Stimulated activated CD4-positive, alpha-beta T cell treated with anti-CD3 and anti-CD28 coated beads, Interleukin-15, amount 100 ng/mL, for 24 hours (primary cell): ENCODE measurements around the gene PLB1.

Source experiments
- DNase-seq: peaks from one replicate; pipeline ENCODE4 v3.0.0-alpha.2; 2020

The PLB1 gene

DNA sequence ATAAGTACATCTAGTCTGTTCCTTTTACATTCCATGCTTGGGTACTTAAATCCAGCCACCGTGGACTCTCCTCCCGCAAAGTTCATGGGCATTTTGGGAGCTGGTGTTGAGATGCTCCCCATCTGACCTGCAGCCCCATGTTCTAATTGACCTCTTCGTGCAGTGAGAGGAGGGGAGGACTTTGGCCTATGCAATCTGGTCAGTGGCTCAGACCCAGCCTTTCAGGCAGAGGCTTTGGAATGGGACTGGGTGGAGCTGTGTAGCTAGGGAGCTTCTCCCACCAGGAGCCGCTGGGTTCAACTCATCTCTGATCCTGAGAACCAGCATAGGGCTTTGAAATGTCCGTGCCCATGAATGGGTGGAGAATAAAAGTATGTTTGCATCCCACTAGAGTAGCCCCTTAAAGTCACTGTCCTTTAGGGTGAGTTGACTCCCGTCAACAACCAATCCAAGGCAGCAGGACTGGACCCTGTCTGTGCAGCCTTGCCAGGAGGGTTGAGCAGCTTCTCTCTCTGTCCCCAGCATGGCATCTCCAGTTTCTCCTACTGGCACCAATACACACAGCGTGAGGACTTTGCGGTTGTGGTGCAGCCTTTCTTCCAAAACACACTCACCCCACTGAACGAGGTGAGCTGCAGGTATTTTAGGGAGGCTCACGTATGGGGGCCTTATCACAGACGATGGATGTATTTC, 135.8 kb downstream of the PLB1 start:
- DNase-seq = no peak

DNA sequence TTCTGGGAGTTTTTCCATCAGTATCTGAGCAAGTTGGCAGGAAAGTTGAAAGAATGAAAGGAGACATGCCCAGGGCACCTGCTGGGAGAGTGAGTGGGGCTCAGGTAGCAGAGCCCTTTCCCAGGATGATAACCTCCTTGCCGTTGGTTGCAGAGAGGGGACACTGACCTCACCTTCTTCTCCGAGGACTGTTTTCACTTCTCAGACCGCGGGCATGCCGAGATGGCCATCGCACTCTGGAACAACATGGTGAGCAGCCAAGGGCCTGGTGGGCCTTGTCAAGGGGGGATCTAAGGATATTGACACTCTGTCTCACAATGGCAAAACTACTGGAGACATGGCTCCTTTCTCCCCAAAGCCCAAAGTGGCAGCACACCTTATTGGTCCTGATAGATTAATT, 136.9 kb downstream of the PLB1 start:
- DNase-seq = no peak

DNA sequence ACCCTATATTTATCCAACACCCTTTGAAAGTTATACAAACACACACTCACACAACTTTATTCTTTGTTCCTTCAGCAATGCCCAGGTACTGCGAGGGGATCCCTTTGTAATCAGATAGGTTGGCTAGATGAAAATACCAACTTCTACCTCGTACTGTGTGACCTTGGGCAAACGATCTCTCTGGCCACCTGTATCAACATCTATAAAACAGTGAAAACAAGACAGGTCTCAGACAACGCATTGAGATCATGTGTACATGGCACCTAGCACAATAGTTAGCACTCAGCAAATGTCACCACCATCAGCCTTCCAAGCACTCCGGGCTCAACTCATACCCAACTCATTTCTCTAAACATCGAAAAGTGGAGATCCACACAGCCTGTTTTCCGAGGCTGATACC, 137.3 kb downstream of the PLB1 start:
- no peak for DNase-seq

DNA sequence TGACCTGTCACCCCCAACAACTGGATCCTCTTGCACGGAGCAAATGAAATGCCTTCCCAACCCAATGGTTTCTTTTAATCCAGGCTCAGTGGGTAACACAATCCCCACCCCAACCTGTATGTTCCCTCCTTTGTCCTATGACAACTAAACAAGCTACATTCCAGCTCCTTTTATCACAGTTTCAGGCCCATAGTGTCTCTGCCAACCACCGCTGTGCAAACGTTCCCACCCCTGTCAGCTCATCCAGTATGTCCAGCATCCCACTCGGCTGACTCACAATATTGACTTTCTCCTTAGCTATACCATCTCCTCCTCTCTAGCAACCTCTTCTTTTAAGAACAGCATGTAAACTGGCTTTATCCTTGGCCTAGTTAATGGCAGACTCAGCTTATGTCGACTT, 137.9 kb downstream of the PLB1 start:
- DNase-seq = no peak

DNA sequence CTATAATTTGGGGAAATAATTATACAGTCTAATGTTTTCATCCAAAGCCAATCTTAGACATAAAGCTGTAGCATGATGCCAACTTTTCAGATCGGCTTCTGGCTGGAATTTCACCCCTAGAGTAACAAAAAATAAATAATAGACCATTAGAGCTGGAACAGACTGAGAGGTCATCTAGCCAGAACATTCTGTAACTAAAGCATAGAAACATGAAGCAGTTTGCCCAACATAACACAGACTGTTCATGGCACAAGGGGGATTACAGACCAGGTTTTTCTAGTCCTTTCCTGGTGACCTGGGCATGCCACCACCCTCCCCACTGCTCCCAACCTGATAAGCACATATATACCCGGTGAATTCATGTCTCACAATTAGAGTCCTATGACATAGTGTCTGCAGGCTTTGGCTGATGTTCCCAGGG, 139.3 kb downstream of the PLB1 start:
- no peak for DNase-seq

DNA sequence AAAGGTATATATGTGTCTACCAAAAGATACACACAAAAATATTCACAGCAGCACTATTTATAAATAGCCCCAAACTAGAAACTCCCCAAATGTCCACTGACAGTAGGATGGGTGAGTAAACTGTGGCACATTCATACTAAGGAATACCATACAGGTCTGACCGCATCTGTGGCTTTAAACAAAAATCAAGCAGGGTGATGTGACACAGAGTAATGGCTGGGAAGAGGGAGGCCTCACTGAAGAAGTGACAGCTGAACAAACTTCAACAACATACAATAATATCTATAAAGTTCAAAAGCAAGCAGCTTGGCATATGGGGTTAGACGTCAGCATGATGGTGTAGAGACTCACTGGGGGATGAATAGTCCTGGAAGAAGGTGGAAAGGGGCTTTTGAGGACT, 140.6 kb downstream of the PLB1 start:
- no peak for DNase-seq

DNA sequence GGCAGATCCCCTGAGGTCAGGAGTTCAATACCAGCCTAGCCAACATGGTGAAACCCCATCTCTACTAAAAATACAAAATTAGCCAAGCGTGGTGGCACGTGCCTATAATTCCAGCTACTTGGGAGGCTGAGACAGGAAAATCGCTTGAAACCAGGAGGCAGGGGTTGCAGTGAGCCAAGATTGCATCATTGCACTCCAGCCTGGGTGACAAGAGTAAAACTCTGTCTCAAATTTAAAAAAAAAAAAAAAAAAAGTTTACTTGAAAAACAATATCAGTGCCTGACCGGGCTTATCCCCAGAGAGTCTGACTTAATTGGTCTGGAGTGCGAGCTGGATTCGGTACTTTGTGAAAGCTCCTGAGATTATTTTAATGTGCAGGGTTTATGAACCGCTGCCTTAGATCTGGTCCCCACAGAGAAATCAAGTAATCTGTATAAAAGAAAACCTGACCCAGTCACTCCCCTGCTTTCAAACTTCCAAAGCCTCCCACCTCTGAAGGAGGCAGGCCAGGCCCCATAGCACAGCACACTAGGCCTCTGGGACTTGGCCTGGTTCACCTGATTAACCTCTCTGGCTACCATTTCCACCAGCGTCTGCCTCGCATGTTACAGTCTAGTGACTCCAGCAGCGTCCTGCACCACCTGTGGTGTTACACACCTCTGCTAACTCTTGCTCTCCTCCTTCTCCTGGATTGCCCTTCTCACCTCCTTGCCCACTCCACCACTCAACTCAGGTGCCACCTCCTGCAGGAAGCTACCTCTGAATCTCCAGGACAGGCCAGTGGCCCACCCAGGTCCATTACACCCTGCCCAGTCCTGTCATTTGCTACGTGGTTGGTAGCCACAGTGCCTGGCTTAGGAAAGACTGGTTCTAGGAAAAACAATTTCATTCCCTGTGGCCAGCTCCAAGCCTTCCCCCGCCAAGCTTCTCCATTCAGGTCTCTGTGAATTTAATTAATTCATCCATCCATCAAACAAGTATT, 141.5 kb downstream of the PLB1 start:
- DNase-seq = no peak

DNA sequence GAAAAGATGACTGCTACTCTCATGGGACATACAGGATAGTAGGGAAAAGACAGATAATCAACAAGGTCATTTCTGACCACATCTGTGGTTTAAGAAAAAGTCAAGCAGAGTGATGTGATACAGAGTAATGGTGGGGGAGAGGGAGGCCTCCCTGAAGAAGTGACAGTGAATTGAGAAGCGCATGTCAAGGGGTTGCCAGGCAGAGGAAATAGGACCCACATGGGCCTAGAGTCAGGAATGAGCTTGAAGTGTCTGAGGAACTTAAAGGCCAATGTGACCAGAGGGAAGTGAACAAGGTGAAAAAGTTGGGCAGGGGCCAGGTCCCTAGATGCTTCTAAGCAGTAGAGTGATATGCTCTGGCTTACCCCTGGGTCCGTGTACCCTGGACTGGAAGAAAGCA, 142.2 kb downstream of the PLB1 start:
- DNase-seq = no peak

DNA sequence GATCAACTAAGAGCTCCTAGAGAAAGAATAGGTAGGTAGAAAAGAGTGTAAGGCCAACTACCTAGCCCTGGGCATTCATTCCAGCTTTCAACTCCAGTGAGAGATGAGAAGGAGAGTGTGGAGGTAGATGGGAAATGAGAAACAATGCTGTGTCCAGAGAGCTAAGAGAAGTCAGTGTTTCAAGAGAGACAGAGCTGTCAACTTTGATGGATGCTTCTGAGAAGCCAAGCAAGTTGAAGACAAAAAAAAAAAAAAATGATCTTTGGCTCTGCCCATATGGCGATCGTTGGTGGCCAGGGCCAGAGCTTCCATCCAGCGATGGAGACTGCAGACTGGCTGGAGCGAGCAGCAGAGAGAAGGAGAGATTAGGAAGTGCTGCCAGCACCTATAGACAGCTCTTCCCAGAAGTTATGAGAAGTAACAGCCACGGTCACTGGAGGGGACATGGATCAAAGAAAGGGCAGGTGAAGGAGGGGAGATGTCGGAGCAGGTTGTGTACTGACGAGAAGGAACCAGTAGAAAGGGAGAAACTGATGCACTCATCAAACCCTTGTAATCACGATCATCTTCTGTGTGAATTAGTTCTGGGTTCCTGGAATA, 143.3 kb downstream of the PLB1 start:
- no peak for DNase-seq

DNA sequence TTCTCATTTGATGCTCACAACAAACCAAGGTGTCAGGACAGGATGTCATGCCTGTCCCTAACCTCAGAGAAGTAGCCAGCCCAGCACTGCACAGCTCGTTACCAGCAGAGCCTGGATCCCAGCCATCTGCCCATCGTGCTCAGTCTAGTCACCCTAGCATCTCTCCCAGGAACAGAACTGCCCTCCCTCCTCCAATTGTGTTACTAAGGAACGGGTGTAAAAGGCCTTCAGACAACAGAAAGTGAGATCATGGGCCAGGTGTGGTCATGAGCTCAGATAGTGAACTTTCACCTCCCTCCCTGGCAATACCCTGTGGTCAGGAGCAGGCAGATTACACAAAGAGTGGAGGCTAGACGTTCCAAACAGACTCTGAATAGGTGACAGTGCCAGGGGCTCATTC, 144.0 kb downstream of the PLB1 start:
- DNase-seq = no peak

DNA sequence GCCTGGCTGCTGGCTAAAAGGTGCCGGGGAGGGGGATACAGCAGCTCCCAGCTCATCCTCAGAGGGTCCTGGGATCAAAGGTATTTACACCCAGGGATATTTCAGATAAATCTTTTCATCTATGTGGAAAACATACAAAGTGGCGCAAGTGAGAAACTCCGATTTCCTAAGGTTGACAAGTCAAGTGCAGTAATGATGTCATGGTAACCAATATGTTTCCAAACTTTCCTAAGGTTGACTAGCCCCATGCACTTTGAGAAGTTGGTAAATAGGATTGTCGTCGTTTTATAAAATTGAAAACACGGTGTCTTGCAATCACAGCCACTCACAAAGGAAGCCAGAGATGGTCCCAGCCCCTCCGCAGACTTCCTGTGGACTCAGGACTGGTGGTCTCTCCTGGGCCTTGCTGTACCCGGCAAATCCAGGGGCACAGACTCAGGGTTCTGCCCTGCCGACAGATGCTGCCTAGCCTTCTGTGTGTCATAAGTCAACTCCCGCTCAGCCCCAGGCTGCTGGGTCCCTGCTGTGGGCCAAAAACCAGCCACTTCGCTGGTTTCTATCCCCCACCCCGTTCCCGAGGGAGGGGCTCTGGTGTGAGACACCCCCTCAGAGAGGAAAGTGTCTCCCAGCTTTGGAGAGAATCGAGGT, 144.5 kb downstream of the PLB1 start:
- DNase-seq = no peak

DNA sequence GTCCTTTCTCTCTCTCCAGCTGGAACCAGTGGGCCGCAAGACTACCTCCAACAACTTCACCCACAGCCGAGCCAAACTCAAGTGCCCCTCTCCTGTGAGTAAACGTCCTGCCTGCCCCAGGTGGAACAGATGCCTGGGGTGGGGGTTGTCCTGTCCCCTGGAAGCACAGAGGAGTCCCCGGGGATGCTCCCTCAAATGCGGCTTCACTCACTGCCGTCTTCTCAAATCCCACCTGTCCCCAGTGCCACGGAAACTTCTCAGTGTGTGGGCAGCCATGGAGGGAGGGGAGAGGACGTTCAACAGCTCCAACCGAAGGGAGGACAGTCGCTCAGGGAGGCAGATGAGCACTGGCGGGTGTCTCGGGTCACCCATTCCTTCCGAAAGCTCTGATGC, 145.0 kb downstream of the PLB1 start:
- DNase-seq = no peak

DNA sequence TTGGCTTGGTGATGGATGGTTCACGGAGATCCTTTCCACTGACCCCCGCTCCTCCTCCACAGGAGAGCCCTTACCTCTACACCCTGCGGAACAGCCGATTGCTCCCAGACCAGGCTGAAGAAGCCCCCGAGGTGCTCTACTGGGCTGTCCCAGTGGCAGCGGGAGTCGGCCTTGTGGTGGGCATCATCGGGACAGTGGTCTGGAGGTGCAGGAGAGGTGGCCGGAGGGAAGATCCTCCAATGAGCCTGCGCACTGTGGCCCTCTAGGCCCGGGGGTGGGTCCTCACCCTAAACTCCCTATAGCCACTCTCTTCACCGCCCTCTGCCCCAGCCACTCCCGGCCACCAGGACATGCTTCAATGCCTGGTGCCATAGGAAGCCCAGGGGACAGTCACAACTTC, 146.9 kb downstream of the PLB1 start:
- DNase-seq = no peak

DNA sequence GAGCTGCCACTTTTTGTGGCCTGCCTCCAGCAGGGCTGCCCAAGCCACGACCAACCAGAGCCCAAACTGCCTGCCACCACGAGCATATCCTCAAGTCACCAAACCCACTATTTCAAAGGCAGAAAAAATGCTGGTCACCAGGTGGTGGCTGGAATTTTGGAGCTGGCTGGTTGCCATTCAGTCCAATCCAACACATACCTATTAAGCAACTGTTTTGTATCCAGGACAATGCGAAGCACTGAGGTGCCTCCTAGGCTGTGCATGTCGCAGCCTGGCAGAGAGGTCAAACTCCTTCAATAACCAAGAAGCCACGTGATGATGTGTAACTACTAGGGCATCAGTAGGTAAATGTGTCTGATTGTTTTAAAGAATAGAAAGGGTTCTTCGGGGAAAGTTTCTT, 147.5 kb downstream of the PLB1 start:
- no peak for DNase-seq

DNA sequence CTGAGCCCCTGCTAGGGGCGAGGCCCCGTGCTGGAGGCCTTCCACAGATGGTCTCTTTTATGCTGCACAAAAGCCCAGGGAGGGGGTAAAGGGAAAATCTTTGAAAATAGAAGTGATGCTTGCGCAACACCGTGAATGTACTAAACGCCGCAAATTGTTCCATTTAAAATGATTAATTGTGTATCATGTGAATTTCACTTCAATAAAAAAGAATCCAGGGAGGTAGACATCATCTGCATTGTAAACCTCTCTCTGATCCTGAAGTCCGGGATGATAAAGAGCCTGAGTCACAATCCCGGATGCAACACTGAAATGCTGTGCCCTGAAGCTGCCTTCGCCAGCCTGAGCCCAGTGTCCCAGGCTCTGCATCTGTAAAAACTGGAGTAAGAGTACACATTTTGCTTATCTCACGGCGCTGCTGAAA, 148.1 kb downstream of the PLB1 start:
- DNase-seq = no peak

DNA sequence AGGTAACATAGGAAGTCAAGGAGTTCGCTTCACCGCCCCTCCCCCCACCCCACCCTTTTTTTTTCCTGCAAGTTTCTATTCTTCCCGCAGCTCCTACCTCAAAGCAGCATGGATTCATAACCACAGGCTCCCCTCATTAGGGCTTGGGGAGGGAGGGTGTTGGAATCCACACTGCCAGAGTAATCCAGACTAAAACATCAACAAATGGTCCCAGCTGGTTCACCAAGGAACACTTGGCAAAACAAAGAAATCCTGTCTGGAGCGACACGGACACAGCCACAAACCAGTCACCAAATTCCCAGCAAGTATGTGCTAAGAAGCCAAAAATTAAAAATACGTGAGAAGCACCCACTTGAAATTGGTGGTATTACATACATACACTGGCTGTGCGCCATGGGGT, 148.9 kb downstream of the PLB1 start:
- DNase-seq = no peak

DNA sequence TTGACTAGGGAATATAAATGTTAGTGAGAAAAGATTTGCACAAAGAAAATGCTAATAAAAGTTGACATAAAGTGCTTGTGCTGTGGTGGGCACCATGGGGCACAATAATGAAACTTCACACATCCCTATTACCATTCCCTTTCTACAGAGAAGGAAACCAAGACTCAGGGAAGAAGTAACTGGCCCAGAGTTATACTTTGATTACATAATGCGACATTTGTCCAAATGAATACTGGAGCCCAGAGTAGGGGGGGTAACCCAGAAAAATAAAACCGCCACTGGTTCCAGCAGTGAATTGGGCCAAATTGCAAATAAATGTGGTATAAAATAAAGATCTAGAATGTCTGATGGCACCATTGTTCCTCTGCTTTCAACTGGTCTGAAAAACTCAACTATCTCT, 149.7 kb downstream of the PLB1 start:
- DNase-seq = no peak

DNA sequence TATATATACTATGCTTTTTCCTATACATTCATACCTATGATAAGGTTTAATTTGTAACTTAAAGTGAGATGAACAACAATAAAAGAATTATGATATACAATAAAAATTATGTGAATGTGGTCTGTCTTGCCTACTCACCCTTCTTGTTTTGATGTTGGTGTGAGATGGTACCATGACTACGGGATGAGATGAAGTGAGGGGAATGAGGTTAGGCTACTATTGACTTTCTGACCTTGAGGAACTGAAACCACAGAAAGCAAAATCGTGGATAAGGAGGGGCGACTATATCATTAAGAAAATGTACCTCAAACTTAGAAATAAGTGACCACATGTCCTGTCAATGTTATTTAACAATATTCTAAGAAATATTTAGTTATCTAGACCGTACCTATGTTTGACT, 151.8 kb downstream of the PLB1 start:
- no peak for DNase-seq

DNA sequence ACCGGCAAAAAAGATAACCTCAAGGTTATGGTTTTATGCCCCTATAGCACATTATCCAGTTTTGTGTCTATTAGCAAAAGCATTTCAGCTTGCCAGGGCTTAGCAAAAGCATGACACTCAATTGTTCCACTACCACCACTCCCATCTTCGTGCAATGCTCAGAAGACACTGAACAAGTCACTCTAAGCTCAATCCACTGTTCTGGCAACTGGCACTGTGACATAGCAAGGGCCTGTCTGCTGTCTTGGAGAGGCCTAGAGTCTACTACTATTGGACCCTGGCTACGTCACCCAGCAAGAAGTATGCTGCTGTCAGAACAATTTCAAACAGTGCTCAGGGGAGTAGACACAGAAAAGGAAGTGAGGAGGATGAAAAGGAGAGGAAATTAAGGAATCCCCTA, 152.3 kb downstream of the PLB1 start:
- DNase-seq = no peak

DNA sequence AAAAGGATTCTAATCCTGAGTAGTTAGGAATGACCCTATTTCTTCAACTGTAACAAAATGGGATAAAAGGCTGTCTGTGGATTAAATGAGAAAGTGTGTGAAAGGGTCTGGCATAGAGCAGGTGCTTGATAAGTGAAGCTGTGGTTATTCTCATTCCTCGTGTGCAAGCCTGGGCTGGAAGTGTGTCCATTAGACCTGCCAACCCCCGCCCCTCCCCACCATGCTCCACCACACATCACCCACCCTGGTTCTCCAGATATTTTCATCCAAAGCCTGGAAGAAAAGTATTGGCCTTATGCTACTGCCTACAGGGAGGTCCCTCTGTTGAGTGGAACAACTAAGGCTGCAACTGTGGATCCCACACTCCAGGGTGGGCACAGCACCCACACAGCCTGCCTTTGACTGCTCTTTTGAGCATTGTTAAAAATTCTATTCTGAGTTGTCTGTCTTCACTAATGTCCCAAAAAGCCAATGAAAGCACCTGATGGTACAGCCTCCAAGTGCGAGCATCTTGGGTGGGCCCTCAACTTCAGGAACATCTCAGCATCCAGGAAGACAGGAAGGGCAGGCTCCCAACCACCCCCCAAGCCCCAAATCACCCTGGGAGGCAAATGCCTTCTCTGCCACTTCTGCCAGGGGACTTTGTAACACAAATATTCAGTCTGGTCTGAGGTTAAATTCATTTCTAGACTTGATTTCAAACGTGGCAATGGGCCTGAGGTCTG, 153.0 kb downstream of the PLB1 start:
- no peak for DNase-seq

DNA sequence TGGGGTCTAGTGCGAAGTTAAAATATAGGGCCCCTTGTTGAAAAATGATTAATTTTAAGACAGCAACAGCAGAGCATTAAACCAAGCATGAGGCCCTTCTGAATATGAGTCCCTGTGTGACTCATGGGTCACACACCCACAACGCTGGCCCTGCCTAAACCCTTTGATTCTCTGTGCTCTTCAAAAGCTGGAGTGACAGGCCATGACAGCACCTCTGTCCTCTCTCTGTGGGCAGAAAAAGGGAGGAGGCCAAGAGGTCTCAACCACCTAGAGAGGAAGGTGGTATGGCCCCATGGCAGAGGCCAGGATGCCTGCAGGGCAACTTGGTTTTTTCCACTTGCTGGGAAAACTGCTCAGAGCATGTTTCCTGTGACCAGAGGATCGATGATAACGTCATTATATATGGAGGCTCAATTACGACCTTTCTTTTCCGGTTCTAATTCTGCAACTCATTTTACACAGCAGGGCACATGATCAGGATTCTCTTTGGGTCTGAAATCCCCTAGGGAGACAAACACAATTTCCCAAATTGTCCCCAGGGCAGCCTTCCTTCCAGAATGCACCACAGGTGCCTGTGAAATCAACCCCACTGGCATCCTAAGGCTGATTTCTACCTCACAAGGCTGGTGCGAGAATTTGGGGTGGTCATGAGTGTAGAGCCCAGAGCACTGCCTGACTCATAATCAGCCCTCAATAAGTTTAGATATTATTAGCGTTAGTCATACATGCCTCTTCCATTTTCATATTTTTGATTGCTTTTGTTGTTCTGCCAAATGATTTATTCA, 153.8 kb downstream of the PLB1 start:
- peak; percentile 72 for DNase-seq

DNA sequence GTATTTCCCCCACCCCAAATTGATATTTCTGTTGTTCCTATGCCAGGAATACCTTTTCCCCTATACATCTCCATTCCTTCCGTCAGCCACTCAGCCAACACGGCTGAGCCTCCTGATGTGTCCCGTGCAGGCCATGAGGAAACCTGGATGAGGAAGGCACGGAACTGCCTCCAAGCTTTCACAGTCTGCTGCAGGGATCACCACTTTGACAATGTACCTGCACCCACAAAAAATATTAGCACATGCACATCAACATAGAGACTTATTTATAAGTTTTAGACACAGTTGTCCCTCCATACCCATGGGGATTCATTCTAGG, 154.4 kb downstream of the PLB1 start:
- no peak for DNase-seq
